ENCODE results near the gene FILIP1.
"Not testable (repeated sequence)": the region's sequence is repeated elsewhere in the genome, so short reads cannot be mapped to it uniquely, and the experiment has no call there.

The FILIP1 gene

DNA sequence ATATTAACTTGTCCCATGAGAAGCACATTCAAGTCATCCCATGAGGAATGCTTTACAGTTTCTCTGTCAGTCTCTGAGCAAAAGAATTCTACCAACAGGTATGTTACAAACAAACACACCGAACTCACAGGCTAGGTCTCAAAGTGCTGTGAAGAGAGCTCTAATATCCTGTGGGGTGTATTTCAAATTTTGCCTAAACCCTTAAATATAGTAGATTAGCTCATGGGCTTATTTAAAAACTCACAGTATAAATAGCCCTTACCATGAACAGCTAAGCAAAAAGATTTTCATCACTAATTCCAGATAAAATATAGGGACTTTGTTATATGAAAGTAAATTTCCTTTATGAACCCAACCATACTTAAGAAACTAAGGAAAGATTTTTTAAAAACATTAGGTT is 77.8 kb downstream of the FILIP1 start:
- no peak for DNase-seq (ENCODE audit: low read depth)
- no peak overlapping the region for H3K4me3 ChIP-seq (ENCODE audit: low read depth, low read length)
- TF ChIP-seq, protein P1, sequence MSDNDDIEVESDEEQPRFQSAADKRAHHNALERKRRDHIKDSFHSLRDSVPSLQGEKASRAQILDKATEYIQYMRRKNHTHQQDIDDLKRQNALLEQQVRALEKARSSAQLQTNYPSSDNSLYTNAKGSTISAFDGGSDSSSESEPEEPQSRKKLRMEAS (IDR thresholded peaks at IDR 0.05; ENCODE audit: low read depth, low read length): no peak
- TF ChIP-seq, protein P2, sequence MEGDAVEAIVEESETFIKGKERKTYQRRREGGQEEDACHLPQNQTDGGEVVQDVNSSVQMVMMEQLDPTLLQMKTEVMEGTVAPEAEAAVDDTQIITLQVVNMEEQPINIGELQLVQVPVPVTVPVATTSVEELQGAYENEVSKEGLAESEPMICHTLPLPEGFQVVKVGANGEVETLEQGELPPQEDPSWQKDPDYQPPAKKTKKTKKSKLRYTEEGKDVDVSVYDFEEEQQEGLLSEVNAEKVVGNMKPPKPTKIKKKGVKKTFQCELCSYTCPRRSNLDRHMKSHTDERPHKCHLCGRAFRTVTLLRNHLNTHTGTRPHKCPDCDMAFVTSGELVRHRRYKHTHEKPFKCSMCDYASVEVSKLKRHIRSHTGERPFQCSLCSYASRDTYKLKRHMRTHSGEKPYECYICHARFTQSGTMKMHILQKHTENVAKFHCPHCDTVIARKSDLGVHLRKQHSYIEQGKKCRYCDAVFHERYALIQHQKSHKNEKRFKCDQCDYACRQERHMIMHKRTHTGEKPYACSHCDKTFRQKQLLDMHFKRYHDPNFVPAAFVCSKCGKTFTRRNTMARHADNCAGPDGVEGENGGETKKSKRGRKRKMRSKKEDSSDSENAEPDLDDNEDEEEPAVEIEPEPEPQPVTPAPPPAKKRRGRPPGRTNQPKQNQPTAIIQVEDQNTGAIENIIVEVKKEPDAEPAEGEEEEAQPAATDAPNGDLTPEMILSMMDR (IDR thresholded peaks at IDR 0.05; ENCODE audit: low read depth, low read length): no peak
- TF ChIP-seq MYC (IDR thresholded peaks at IDR 0.05; ENCODE audit: low read depth, low read length) (no peak), POLR2A (IDR thresholded peaks at IDR 0.05; ENCODE audit: extremely low read depth, insufficient read length) (no peak)

DNA sequence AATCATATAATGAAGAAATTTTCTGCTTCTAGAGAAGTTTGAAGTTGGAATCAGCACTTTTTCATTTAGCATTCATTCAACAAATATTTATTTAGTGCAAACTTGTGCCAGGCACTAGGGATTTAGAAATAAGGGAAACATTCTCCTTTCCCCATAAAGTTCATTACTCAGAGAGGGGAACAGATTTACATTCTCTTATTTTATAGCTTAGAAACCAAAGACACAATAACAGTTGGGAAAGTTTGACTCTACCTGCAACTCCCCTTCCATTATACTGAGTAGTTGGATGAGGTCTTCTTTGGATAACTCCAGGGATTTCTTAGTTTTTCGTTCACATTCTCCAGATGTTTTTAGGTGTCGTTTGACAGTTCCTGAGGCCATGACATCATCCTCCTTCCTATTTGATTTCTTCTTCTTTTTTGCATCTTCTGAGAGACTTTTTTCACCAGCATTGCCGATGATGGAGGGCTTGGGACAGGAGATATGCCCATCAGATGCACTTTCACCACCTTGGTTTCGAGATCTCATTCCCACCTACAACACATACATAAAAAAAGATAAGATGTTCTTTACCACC is 79.1 kb downstream of the FILIP1 start:
- no peak for TF ChIP-seq MYC (IDR thresholded peaks at IDR 0.05; ENCODE audit: low read depth, low read length)
- TF ChIP-seq POLR2A (IDR thresholded peaks at IDR 0.05; ENCODE audit: extremely low read depth, insufficient read length): no peak
- TF ChIP-seq, protein P2 (IDR thresholded peaks at IDR 0.05; ENCODE audit: low read depth, low read length): no peak

DNA sequence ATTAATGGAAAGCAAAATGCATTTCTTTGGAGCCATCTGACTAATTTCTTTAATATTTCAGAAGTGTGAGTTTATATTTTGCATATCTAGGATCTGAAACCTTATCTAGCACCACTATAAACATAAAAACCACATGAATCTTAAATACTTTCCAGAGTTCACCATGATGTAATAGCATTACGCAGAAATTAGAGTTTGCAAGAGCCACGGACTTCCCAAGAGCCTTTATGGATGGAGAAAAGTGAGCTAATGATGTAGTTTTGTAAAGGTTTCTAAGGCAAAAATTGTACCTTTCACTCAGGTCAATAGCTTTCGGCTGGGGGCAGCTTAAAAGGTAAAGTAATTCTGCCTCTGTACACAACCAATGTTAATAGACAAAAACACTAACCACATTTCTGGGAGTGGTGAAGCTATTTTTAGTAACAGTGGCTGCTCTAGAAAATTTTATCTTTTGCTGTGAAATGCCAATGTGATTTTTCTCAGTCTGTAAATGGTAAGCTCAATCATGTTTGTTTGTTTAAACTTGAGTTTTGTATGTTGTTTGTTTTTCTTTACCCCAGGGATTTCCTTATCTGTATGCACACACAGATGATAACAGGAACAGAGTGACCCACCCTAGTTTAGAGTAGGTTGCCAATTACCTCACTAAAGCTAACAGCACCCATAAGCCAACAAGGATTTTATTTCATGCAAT is 80.5 kb downstream of the FILIP1 start:
- no peak for DNase-seq (ENCODE audit: low read depth)
- H3K4me3 ChIP-seq (ENCODE audit: low read depth, low read length): no peak overlapping the region
- TF ChIP-seq POLR2A (IDR thresholded peaks at IDR 0.05; ENCODE audit: extremely low read depth, insufficient read length): no peak
- TF ChIP-seq, protein P2 (IDR thresholded peaks at IDR 0.05; ENCODE audit: low read depth, low read length): no peak
- no peak for TF ChIP-seq MYC (IDR thresholded peaks at IDR 0.05; ENCODE audit: low read depth, low read length)
- TF ChIP-seq, protein P1 (IDR thresholded peaks at IDR 0.05; ENCODE audit: low read depth, low read length): no peak

More for the DNA sequence above, 79.1 kb downstream of the FILIP1 start:
- DNase-seq (ENCODE audit: low read depth): no peak
- H3K4me3 ChIP-seq (ENCODE audit: low read depth, low read length): no peak overlapping the region

DNA sequence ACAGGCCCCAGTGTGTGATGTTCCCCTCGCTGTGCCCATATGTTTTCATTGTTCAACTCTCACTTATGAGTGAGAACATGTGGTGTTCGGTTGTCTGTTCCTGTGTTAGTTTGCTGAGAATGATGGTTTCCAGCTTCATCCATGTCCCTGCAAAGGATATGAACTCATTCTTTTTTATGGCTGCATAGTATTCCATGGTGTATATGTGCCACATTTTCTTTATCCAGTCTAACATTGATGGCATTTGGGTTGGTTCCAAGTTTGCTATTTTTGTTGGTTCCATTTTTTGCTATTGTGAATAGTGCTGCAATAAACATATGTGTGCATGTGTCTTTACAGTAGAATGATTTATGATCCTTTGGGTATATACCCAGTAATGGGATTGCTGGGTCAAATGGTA is 83.0 kb downstream of the FILIP1 start:
- DNase-seq (ENCODE audit: low read depth); H3K4me3 ChIP-seq (ENCODE audit: low read depth, low read length): not testable (repeated sequence)

DNA sequence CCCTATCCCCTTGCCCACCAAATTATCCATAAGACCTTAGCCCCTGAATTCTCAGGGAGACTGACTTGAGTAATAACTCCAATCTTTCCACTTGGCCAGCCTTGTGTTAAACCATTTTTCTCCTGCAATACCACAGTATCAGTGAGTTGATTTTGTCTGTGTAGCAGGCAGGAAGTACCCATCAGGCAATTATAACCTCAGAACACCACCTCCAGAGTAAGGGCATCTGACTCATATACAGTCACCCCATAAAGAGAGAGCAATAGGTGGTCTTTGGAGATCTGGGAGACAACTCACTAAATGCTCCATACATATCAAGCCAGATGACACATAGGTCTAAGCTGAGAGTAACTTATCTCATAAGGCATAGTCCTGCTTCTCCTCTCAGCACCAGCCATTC is 83.7 kb downstream of the FILIP1 start:
- TF ChIP-seq POLR2A (IDR thresholded peaks at IDR 0.05; ENCODE audit: extremely low read depth, insufficient read length): no peak
- TF ChIP-seq, protein P1 (IDR thresholded peaks at IDR 0.05; ENCODE audit: low read depth, low read length): no peak
- TF ChIP-seq, protein P2 (IDR thresholded peaks at IDR 0.05; ENCODE audit: low read depth, low read length): no peak
- TF ChIP-seq MYC (IDR thresholded peaks at IDR 0.05; ENCODE audit: low read depth, low read length): no peak
- no peak for DNase-seq (ENCODE audit: low read depth)
- no peak overlapping the region for H3K4me3 ChIP-seq (ENCODE audit: low read depth, low read length)

DNA sequence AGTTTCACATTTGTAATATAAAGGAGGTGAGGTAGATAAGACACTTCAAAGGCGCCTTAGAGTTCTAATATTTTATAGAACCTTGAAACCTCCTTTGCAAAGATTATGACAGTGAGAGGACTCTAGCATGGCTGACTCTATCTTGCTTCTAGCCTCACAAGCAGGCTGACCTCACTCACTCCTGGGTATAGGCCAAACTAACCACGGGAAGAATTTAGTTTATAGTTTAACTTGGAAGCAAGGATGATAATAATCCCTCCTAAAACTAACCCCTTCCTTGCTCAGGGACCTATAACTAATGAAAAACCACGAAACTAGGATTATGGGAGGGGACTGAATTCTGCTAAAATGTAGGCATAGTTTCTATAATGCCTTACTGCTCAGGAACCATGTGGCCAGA is 84.3 kb downstream of the FILIP1 start:
- no peak for DNase-seq (ENCODE audit: low read depth)
- H3K4me3 ChIP-seq (ENCODE audit: low read depth, low read length): no peak overlapping the region
- no peak for TF ChIP-seq POLR2A (IDR thresholded peaks at IDR 0.05; ENCODE audit: extremely low read depth, insufficient read length)
- TF ChIP-seq, protein P1 (IDR thresholded peaks at IDR 0.05; ENCODE audit: low read depth, low read length): no peak
- TF ChIP-seq, protein P2 (IDR thresholded peaks at IDR 0.05; ENCODE audit: low read depth, low read length): no peak
- no peak for TF ChIP-seq MYC (IDR thresholded peaks at IDR 0.05; ENCODE audit: low read depth, low read length)
